ENCODE measurements around the gene ADNP.
"Not testable (repeated sequence)": the region's sequence is repeated elsewhere in the genome, so short reads cannot be mapped to it uniquely, and the experiment has no call there.

ADNP gene

GRCh38 chr20:50931306-50932015, at the start of gene ADNP:
ADNP (minus strand) TSS chr20:50931437; CDS start chr20:50903996, 27,441 bp downstream.
- peak; percentile 65 for DNase-seq (ENCODE audit: low spot score)

GRCh38 chr20:50980071-50980681, 48.9 kb upstream of the ADNP start:
- no peak for DNase-seq (ENCODE audit: low spot score)

GRCh38 chr20:50978533-50978932, 47.3 kb upstream of the ADNP start:
- not testable (repeated sequence) for DNase-seq (ENCODE audit: low spot score)

GRCh38 chr20:50977066-50978021, 46.1 kb upstream of the ADNP start:
- no peak for DNase-seq (ENCODE audit: low spot score)

- DNase-seq (ENCODE audit: low spot score): no peak
Measured at GRCh38 chr20:50975701-50976330, 44.6 kb upstream of the ADNP start.

- no peak for DNase-seq (ENCODE audit: low spot score)
Measured at GRCh38 chr20:50969912-50970311, 38.7 kb upstream of the ADNP start.

GRCh38 chr20:50969435-50969834, 38.2 kb upstream of the ADNP start:
- no peak for DNase-seq (ENCODE audit: low spot score)

- DNase-seq (ENCODE audit: low spot score): no peak
Measured at GRCh38 chr20:50968289-50968688, 37.1 kb upstream of the ADNP start.

GRCh38 chr20:50967586-50967985, 36.3 kb upstream of the ADNP start:
- no peak for DNase-seq (ENCODE audit: low spot score)

- DNase-seq (ENCODE audit: low spot score): no peak
Measured at GRCh38 chr20:50959543-50960126, 28.4 kb upstream of the ADNP start.

- peak; percentile 71 for DNase-seq (ENCODE audit: low spot score)
Measured at GRCh38 chr20:50958615-50959542, 27.6 kb upstream of the ADNP start, which contains the start of gene MOCS3. MOCS3 (plus strand) TSS chr20:50958818; CDS start chr20:50958843, 25 bp downstream.

- DNase-seq (ENCODE audit: low spot score): peak; percentile 66
Measured at GRCh38 chr20:50957798-50958614, 26.8 kb upstream of the ADNP start, which contains the start of gene DPM1. DPM1 (minus strand) TSS chr20:50958532; CDS start chr20:50958523, 9 bp downstream.

GRCh38 chr20:50957276-50957675, 26.0 kb upstream of the ADNP start:
- no peak for DNase-seq (ENCODE audit: low spot score)

GRCh38 chr20:50953821-50954220, 22.6 kb upstream of the ADNP start:
- DNase-seq (ENCODE audit: low spot score): no peak

- DNase-seq (ENCODE audit: low spot score): no peak
Measured at GRCh38 chr20:50953196-50953595, 22.0 kb upstream of the ADNP start.

- no peak for DNase-seq (ENCODE audit: low spot score)
Measured at GRCh38 chr20:50948132-50948785, 17.0 kb upstream of the ADNP start.

- no peak for DNase-seq (ENCODE audit: low spot score)
Measured at GRCh38 chr20:50943069-50943468, 11.8 kb upstream of the ADNP start.

GRCh38 chr20:50933589-50933988, 2.4 kb upstream of the ADNP start:
- DNase-seq (ENCODE audit: low spot score): no peak

- DNase-seq (ENCODE audit: low spot score): no peak
Measured at GRCh38 chr20:50932691-50933280, 1.5 kb upstream of the ADNP start.

Data from HuH-7.5 (cell line).